ENCODE data around the gene MBD6.
A peak's percentile ranks its signal among the peaks of the same experiment; 100 is the strongest.

Gene MBD6

DNA sequence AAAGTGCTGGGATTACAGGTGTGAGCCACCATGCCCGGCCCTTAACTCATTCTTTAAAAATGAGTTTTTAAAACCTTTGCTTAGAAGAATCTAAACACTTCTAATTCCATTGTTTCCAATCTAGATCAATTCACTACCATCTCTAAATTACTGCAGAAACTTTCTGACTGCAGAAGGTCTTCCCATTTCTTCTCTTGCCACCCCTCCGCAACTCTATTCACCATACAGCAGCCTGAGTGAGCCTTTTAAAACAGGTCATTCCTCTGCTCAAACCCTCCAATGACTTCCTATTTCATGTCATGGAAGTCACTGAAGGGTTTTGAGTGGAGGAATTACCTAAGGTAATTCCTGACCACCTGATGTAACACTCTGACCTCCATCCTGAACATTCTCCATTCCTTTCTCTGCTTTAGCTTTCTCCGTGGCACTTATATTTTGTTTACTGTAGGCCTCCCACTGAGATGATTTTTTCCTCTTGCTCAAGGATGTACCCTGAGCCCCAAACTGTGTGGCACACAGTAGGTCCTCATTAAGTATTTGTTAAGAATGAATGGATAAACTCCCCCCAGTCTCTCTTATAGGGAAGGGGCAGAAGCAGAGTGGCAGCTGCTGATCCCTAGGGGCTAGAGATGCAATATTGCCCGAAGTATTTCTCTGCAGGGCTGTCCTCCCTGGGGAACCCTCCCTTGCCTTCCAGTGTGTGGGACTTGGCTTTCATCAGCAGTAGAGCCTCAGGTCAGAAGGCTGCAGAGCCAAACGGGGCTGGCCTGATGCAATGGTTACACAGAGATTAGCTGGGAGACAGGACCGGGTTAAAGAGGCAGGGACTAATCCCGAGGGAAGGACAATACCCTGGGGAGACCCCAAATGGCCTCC lies 3.5 kb upstream of the MBD6 start:
- TF ChIP-seq, protein P1, sequence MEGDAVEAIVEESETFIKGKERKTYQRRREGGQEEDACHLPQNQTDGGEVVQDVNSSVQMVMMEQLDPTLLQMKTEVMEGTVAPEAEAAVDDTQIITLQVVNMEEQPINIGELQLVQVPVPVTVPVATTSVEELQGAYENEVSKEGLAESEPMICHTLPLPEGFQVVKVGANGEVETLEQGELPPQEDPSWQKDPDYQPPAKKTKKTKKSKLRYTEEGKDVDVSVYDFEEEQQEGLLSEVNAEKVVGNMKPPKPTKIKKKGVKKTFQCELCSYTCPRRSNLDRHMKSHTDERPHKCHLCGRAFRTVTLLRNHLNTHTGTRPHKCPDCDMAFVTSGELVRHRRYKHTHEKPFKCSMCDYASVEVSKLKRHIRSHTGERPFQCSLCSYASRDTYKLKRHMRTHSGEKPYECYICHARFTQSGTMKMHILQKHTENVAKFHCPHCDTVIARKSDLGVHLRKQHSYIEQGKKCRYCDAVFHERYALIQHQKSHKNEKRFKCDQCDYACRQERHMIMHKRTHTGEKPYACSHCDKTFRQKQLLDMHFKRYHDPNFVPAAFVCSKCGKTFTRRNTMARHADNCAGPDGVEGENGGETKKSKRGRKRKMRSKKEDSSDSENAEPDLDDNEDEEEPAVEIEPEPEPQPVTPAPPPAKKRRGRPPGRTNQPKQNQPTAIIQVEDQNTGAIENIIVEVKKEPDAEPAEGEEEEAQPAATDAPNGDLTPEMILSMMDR (IDR thresholded peaks at IDR 0.05; ENCODE audit: extremely low read depth, missing control alignments) = no peak
- DNase-seq (ENCODE audit: low spot score) = no peak

DNA sequence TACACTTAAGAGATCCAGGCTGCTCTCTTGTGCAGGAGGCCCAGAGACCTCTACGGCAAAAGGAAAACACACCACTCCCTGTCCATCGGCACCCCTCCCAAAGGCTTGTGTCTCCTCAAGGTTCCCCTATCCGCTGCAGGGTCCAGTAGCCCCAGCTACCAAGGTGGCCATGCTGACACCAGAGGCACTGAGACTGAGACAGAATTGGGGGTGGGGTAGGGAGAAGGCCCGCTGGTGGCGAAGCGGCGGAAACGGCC lies 2.9 kb upstream of the MBD6 start:
- TF ChIP-seq, protein P1 (IDR thresholded peaks at IDR 0.05; ENCODE audit: extremely low read depth, missing control alignments) = no peak

DNA sequence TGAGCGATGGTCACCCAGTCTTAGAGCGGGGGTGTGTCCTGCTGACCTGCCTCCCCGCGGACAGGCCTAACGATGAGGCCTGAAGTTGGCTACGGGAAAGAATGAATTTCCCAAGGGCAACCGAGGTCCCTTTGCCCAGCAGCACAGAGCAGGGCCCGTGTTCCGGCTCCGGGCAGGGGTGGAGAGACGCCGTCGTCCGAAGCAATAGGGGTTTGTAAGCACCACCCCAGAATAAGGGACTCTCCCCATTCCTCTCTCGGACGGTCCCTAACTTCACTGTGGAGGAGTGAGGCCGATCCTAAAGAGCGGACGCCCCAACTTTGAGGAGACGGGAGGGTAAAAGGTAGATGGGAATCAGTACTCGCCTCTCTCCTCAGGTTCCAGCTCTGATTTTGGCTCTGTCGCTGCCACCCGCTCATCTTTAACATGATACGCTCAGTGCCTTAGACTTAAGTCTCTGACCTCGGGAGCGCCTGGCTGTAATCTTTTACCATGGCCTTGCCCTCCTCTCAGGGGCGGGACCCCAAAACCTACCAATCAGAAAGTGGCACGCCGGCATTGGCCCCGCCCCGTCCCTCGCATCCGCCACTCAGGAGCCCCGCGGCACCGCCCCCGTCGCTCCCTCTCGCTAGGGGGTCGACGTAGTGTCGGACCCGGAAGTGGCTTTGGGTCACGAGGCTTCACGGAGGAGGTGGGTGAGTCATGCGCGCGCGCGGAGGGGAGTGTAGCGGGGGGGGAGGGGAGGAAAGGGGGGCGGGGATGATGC lies 2.4 kb upstream of the MBD6 start, which contains the start of gene DDIT3:
Gene DDIT3, minus strand, starts transcription at position 462 of the 766 bp plus-strand sequence. CDS start 3,108 bp downstream, outside the sequence.
- peak; percentile 96 for DNase-seq (ENCODE audit: low spot score)
- TF ChIP-seq, protein P1 (IDR thresholded peaks at IDR 0.05; ENCODE audit: extremely low read depth, missing control alignments) = no peak

More for the DNA sequence above, 2.9 kb upstream of the MBD6 start:
- DNase-seq (ENCODE audit: low spot score) = peak; percentile 54

DNA sequence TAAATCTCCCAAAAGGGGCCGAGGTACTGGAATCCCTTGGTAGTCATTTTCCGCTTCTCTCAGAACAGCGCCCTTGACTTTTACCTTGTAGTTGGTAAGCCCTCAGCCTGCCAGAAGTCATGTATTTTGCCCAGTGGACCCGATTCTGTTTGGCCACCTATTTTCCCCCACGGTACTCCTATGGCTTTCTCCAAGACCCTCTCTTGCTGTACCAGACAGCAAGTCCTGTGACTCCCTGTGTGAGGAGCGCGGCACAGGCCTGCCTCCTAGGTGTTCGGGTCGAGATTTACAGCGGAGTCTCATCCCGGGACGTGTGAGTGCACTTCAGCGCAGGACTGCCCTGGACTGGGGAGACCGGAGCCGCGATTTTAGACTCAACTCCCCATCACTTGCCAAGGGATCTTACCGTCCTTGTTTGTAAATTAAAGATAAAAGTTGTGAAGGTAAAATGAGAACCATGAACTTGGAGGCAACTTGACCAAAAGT lies 1.1 kb upstream of the MBD6 start:
- TF ChIP-seq, protein P1 (IDR thresholded peaks at IDR 0.05; ENCODE audit: extremely low read depth, missing control alignments) = no peak
- DNase-seq (ENCODE audit: low spot score) = no peak

DNA sequence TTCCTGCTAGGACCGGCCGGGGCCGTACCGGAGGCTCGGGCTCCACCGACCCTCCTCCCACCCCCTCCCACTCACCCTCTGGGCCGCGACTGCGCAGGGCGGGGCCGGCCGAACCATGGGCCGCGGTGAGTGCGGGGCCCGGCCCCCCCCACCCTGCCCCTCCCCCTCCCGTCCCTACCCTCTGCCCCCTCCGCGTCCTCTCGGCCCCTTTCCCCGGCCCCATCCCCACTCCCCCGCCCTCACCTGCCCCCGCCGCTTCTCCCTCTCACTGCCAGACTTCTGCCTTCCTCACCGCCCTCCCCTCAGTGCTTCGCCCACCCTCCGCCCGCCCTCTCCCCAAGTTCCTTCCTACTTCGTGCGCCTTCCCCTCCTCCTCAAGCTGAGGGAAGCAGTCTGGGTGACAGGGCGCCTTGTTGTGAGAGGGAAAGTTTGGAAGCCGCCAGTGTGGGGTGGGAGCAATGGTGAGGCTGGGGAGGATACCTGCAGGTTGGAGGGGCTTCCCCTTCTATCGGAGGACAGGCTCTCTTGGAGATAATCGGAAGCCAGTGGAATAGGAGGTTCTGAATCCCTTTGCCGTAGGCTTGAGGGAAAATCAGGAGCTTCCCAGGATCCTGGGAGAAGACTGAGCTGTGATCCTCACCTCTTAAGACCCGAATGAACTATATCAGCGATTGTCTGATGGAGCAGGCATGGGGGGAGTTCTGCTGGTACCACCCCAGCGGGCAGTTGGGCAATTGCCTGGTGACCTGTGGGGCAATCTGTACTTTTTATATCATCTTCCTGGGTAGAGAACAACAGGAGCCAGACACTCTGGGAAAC lies 472 bp downstream of the MBD6 start:
- TF ChIP-seq, protein P1 (IDR thresholded peaks at IDR 0.05; ENCODE audit: extremely low read depth, missing control alignments) = no peak
- DNase-seq (ENCODE audit: low spot score) = no peak

DNA sequence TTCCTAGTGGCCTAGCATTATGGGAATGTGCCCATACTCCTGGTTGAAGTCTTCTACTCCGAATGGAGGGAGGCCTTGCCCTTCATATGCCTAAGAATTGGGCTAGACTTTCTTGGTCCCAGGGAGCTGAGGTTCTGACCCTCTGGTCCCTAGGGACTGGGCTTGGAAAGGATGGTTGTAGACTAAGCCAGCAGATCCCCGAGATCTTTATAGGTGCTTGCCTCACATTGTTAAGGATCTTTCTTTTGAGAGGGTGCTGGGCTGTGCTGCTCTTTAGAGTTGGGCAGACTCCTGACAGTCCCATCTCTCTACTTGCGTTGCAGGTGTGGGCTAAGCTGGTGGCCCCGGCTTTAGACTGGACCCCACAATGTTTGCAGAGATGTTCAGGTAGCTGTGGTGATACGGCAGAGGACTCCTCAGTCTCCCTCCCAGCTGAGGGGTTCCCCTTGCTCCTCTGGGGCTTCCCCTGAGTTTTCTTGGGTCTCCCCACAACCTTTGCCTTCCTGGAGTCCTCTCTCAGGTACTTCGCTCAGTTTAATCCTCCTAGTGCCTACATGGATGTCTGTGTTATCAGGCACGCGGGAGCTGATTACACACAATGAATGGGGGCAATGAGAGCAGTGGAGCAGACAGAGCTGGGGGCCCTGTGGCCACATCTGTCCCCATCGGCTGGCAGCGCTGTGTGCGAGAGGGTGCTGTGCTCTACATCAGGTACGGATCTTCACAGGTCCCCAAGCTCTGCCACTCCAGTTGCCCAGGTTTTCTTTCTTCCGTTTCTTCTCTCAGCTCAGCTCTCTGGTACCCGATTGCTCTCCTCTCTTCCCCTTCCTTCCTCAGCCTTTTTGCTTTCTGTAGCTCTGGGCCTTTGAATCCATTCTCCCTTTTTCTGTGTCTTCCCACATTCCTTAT lies 1.3 kb downstream of the MBD6 start:
- peak; percentile 57 for DNase-seq (ENCODE audit: low spot score)
- TF ChIP-seq, protein P1 (IDR thresholded peaks at IDR 0.05; ENCODE audit: extremely low read depth, missing control alignments) = no peak

Measured in GM20000 (cell line).